Stimulated activated CD4-positive, alpha-beta T cell treated with anti-CD3 and anti-CD28 coated beads, TNF-alpha, amount 100 ng/mL, for 24 hours (primary cell): ENCODE measurements around the gene CYREN.
"Not testable (repeated sequence)": the region's sequence is repeated elsewhere in the genome, so short reads cannot be mapped to it uniquely, and the experiment has no call there.

Source experiments
- DNase-seq, 3 experiments: peaks; one replicate each; pipeline ENCODE4 v3.0.0-alpha.2; 2020; ENCODE audit warnings: low read depth in 3 of 3

Gene CYREN, protein sequence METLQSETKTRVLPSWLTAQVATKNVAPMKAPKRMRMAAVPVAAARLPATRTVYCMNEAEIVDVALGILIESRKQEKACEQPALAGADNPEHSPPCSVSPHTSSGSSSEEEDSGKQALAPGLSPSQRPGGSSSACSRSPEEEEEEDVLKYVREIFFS

DNA sequence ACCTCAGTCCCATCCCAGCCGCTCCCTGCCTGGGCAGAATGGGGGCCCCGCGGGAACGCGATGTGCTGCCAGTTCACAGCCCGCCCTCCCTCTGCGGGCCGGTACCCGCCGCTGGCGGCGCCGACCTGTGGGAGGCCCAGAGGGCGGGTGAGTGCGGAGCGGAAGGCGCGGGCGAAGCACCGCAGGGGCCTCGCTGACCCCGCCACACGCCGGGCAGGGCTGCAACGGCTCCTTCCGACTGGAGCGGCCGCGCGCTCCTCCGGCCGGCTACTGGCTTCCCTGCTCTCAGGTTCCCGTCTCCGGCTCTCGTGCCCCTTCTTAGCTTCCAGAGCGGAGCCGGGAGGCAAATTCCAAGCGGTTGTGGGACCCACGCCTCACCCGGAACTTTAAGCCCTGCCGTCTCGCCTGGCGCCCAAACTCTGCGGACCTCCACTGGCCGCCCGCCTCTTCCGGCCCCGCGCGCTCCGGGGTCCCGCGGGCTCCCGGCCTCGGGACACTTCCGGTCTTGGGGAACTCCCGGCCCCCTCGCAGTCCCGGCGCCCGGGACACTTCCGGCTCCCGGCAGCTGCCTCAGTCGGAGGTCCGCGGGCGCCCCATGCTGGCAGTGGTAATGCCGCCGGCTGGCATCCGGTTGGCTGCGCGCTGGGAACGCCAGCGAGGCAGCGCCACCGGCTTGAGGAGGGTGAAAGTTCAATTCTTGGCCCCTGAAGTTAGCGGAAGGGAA lies at the start of gene CYREN:
TSS of gene CYREN (minus strand) at position 434 of the 724 bp plus-strand sequence. CDS start 1,785 bp downstream, outside the sequence.
- peak; percentile 83 to 92 (median 87) for DNase-seq

GRCh38 chr7:135217645-135218509 lies 47.4 kb upstream of the CYREN start:
- DNase-seq, result no peak

GRCh38 chr7:135215698-135216097 lies 45.2 kb upstream of the CYREN start:
- no peak for DNase-seq

GRCh38 chr7:135215180-135215579 lies 44.7 kb upstream of the CYREN start:
- DNase-seq, result no peak

- DNase-seq, result no peak
Observed at GRCh38 chr7:135213831-135214230, 43.3 kb upstream of the CYREN start.

DNA sequence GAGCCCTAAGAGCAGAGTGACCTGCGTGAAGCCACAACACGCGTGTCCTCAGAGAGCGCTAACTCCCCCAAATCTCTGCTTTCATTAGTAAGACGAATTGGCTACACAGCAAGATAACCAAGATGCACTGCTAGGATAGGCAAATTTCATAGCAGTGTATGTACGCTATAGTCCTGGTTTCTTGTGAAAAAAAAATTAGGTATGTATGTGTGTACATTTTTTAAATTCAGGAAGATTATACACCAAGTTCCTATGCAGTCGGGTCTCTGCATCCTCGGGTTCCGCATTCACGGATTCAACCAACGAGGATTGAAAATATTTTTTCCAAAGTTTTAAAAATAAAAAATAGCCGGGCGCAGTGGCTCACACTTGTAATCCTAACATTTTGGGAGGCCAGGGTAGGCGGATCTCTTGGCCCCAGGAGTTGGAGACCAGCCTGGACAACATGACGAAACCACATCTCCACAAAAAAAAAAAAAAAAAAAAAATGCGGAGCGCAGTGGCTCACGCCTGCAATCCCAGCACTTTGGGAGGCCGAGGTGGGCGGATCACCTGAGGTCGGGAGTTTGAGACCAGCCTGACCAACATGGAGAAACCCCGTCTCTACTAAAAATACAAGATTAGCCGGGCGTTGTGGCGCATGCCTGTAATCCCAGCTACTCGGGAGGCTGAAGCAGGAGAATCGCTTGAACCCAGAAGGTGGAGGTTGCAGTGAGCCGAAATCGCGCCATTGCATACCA lies 41.6 kb upstream of the CYREN start:
- DNase-seq, result not testable (repeated sequence)

- DNase-seq, result peak; percentile 93 to 97 (median 96)
Observed at GRCh38 chr7:135211179-135211945, 40.9 kb upstream of the CYREN start, which contains the start of gene WDR91. Gene WDR91 (minus strand): TSS chr7:135211526. CDS start chr7:135211502, 24 bp downstream.

GRCh38 chr7:135210888-135211178 lies 40.3 kb upstream of the CYREN start:
- no peak for DNase-seq

GRCh38 chr7:135209225-135209834 lies 38.8 kb upstream of the CYREN start:
- DNase-seq, result no peak

GRCh38 chr7:135208102-135208793 lies 37.7 kb upstream of the CYREN start:
- no peak for DNase-seq

DNA sequence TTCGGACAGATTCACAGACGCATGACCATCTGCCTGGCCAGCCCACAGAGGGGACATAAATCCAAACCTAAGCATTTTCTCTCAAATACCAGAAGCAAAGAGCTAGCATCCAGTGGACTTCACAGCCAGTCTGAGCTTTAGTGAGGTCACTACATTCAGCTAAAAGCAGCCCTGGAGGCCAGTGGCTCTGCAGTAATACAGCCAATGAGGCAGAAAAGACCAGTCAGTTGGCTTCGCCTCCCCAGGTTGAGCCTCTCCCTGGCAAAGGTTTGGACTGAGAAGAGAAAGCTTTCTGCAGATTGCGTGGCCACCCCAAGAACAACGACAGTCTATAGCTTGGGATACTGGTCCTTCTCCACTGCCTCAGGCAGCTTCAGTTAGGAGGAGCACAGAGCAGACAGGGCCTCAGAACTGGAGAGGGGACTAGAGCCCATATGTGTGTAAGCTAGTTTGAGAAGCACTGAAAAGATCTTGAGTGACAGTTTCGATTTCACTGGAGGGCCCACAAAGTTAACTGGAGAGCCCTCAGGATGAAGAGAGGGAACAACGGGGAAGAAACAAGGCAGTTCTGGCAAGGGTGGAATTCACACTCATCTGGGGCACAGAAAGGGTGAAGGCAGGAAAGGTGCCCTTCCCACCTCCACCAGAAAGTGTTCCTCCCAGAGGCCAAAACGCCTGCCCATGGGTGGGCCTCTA lies 37.0 kb upstream of the CYREN start:
- DNase-seq, result no peak

DNA sequence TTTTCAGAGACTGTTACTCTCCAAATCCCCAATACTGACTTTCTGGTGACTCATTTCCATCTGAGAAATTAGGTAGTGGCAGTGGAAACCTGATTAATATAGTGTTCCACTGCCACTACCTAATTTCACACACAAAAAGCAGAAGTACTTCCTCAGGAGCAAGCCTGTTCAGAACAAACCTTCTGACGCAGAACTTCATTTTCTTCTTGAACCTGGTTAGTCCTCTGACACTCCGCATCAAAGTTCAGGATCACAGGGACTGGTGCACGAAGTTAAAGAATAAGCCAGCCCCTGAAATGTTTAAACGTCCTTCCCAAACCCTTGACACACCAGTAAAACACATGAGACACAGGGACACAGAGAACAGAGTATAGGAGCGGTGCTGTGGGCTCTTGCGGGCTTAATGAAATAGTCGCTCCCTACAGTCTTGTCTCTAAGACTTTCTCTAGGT lies 36.5 kb upstream of the CYREN start:
- no peak for DNase-seq

DNA sequence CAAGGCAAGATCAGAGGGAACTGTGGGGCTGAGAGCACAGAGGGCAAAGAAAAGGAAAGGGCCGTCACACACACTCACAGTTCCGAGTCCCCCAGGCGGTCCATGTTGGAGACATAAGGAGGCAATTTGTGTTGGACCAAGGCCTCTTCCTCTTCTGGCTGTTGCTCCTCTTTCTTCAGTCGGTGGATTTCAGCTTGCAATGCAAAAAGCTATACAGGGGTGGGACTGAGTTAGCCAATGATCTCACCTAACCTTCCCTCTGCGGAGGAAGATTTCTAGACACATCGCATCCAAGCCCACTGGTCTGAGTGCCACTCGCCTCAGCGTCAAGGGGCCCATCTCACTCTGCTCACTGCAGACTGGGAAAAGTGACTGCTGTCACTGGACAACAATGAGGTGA lies 35.3 kb upstream of the CYREN start:
- no peak for DNase-seq

DNA sequence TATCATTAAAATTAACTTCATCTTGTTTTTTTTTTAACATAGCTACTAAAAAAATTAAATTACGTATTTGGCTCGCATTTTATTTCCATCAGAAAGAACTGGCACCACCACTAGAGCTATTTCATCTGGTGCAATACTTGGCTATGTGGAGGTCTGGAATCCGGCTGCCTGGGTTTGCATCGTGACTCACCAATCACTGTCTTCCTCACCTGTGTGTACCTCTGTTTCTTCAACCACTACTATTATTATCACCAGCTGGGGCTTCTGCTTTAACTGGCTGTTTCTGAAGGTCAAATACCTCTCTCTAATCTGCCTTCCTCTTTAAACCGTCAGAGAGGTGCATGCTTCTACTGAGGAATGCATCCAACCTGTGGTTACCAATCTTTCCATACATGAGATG lies 34.4 kb upstream of the CYREN start:
- DNase-seq, result no peak

DNA sequence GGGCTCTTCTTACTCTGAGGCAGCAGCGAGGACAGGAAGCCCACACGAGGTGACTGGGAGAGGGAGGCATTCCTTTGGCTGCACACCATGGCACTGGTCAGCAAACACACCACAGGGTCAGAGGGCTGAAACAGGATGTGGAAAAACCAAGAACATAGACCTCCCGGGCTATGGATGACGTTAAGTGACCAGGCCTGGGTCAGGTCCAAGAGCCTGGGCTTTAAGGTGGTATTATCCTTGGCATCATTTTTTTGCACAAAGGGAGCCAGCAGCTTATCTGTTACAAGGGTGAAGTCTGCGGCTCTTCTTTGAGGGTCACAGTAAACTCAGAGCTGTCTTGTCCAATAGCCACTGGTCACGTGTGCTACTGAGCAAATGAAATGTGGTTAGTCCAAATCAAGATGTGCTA lies 33.8 kb upstream of the CYREN start:
- no peak for DNase-seq

DNA sequence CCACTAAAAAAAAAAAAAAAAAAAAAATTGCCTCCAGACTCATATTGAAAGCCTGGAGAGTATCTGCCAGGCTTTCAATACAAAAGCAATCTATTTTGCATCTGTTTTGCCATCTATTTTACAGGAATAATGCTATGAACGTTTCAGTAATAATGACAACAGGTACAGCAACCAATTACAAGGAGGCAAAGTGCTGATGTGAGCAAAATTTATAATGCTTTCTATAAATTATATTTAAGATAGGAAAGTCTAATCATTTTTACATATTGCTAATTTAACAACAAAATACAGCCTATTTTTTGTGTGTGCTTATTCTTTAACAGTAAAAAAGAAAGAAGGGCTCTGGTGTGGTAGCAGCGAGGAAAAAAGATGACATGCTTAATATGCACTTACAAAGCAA lies 30.8 kb upstream of the CYREN start:
- DNase-seq, result no peak

DNA sequence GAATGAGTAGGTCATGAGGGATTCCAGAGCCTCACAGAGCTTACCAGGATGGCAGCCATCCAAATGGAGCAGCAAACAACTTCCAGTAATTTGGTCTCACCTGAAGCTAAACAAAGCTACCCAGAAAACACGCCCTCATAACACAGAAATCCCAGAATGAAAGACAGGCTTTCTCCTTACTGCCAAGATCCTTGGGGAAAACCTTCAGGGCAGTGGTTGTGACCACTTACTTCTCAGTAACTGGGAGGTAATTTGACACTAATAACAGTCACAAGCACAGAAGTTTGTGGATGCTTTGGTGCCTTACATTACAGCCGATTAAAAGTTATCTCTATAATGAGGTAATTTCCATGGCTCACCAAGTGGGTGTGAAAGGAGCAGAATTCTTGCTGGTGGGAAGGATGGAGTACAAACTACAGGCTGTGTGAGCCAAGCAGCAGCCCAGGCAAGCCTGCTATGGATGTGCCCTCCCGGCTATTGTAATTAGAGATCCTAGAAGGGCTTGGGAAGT lies 30.4 kb upstream of the CYREN start:
- no peak for DNase-seq

GRCh38 chr7:135199439-135199838 lies 28.9 kb upstream of the CYREN start:
- no peak for DNase-seq
